ENCODE results near the gene RFC5. TPM values are rescaled to one million over a fixed set of nuclear protein-coding genes. Genes with fewer than 3 reads are reported as not detected.
A peak's percentile ranks its signal among the peaks of the same experiment; 100 is the strongest.

The RFC5 gene, protein sequence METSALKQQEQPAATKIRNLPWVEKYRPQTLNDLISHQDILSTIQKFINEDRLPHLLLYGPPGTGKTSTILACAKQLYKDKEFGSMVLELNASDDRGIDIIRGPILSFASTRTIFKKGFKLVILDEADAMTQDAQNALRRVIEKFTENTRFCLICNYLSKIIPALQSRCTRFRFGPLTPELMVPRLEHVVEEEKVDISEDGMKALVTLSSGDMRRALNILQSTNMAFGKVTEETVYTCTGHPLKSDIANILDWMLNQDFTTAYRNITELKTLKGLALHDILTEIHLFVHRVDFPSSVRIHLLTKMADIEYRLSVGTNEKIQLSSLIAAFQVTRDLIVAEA
- 10 to 100 TPM in 5 of 7 donors, 1 to 10 TPM in 2; 8.1 to 18.4 (median 12.6) TPM for total RNA-seq
- 10 to 100 TPM in 1 of 3 donors, 1 to 10 TPM in 2; 6.6 to 11.0 (median 9.1) TPM for polyA plus RNA-seq
- long read RNA-seq, donor 1, transcript RFC5-204 (11 exons, 1,655 nt): major isoform, 9 of 9 reads
- long read RNA-seq, donor 1, partial matches to known transcripts: 0 of 9 reads
- long read RNA-seq, donor 1, other reads (novel, unspliced or antisense): 0 of 9 reads
- long read RNA-seq, donor 2, partial matches to known transcripts: 5 of 7 reads
- long read RNA-seq, donor 2, other reads (novel, unspliced or antisense): 0 of 7 reads

DNA sequence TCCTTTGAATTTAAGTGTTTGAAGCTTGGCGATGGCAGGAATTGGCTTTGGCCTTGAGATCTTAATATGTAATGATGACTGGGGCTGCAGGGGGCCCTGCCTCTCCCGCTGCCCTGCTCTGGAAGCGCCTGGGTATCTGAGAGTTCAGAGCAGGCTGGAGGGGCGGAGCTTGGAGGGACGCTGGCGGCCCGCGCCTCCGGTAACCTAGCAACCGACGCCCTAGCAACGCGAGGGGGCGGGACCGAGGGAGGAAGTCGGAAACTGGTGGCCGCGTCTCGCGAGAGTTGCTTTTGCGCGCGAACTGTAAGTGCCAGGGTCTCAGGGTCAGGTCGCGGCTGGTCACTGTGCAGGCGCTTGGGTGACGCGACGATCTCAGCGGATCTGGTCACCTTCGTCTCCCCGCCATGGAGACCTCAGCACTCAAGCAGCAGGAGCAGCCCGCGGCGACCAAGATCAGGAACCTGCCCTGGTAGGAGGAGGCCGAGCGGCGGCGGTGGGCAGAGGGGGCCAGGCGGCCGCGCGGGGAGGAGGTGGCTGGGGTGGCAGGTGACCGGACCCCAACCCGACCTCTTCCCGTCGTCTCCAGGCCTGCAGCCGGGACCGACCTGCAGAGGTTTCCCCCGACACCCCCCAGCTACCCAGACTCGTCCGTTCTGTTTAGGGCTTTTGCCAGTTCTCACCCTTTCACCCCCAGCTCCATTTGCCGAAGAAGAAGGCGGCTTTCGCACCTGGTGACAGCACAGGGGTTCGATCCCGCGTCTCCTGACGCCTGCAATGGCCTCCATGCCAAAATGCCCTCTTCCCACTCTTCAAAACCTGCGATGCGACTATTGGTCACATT lies at the start of gene RFC5:
Gene RFC5 (plus strand): TSS at position 280 of the 841 bp plus-strand sequence. CDS start 125 bp downstream, at position 405.
- DNase-seq: peak; percentile 99
- peaks cover 0 to 30% (median 21%) of the 10 kb centered on the region in 6 donors for H3K4me1 ChIP-seq
- H3K27me3 ChIP-seq (replicated peaks in 1 of 7): no peaks in the 10 kb centered on the region
- TF ChIP-seq, protein P1, sequence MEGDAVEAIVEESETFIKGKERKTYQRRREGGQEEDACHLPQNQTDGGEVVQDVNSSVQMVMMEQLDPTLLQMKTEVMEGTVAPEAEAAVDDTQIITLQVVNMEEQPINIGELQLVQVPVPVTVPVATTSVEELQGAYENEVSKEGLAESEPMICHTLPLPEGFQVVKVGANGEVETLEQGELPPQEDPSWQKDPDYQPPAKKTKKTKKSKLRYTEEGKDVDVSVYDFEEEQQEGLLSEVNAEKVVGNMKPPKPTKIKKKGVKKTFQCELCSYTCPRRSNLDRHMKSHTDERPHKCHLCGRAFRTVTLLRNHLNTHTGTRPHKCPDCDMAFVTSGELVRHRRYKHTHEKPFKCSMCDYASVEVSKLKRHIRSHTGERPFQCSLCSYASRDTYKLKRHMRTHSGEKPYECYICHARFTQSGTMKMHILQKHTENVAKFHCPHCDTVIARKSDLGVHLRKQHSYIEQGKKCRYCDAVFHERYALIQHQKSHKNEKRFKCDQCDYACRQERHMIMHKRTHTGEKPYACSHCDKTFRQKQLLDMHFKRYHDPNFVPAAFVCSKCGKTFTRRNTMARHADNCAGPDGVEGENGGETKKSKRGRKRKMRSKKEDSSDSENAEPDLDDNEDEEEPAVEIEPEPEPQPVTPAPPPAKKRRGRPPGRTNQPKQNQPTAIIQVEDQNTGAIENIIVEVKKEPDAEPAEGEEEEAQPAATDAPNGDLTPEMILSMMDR (IDR thresholded peaks at IDR 0.05 in 8 of 11, conservative IDR thresholded peaks at IDR 0.05 in 3 of 11): peak in 4 of 11 experiments; percentile 24 to 37 (median 28)
- peak; percentile 71 to 87 (median 82) for TF ChIP-seq POLR2AphosphoS5 (IDR thresholded peaks at IDR 0.05)
- no peak for TF ChIP-seq POLR2A (IDR thresholded peaks at IDR 0.05)
- H3K36me3 ChIP-seq: peaks cover 0 to 34% (median 16%) of the 10 kb centered on the region in 6 donors
- 0% methylated on average over 33 to 61 of the region's 61 CpGs for WGBS, 5 donors
- H3K9me3 ChIP-seq: no peaks in the 10 kb centered on the region
- peak within 1 kb of the TSS; percentile 75 to 99 (median 92) for H3K4me3 ChIP-seq
- H3K27ac ChIP-seq: peak within 1 kb of the TSS in 7 of 8 donors; percentile 35 to 83 (median 67)
- intact Hi-C loops (cut with DNase I; ENCODE audit: low total_unique reads): no loop called here

DNA sequence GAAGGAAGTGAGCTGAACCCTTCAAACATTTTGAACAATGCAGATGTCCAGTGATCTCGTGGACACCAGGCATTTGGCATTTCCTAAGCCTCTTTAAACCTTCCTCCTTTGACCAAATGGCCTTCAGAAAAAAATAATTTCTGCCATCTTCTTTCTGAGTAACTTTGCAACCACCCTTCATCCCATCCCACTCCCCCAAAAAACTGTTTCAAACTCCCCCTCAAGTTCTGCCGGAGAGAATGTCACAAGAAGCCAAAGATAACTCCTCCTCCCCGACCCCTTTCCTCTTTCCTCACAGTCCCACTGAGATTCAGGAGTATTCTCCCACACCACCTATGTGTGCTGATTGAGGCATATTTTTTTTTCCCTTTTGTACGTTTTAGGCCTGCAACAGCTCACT lies 49.5 kb upstream of the RFC5 start:
- Histone ChIP-seq H3K27ac (no peak overlapping the region), H3K4me3 (no peak overlapping the region), H3K9me3 (peaks cover 0 to 21% (median 19%) of the 10 kb centered on the region in 8 donors), H3K27me3 (replicated peaks in 1 of 7) (peaks cover 0 to 69% (median 38%) of the 10 kb centered on the region in 7 donors), H3K4me1 (peaks cover 0 to 15% (median 9%) of the 10 kb centered on the region in 6 donors), H3K36me3 (no peaks in the 10 kb centered on the region)
- TF ChIP-seq POLR2A (IDR thresholded peaks at IDR 0.05) (no peak), POLR2AphosphoS5 (IDR thresholded peaks at IDR 0.05) (no peak)
- TF ChIP-seq, protein P1 (IDR thresholded peaks at IDR 0.05 in 8 of 11, conservative IDR thresholded peaks at IDR 0.05 in 3 of 11): no peak
- 28 to 37% (median 28%) methylated on average over 4 of the region's 4 CpGs for WGBS, 5 donors
- DNase-seq: no peak
- intact Hi-C loops (cut with DNase I; ENCODE audit: low total_unique reads): no loop called here

DNA sequence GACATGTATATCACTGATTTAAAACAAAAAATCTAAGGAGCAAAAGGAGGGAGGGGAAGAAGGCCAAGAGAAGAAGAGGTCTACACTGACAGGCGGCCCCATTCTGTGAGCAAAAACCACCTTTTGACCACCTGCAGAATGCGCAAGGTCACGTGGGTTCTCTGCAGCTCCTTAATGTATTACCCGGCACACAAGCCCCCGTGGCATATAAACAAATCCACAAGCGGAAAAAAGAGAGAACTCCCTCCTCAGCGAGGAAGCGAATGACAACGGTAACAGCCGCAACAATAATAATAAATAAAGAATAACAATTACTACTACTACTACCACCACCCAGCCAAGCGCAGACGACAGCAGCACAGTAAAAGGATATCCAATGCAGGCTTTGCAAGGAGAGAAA lies 49.0 kb upstream of the RFC5 start:
- intact Hi-C loops (cut with DNase I; ENCODE audit: low total_unique reads): no loop called here
- Histone ChIP-seq H3K4me3 (no peak overlapping the region), H3K4me1 (peaks cover 0 to 15% (median 9%) of the 10 kb centered on the region in 6 donors), H3K27me3 (replicated peaks in 1 of 7) (peaks cover 0 to 69% (median 38%) of the 10 kb centered on the region in 7 donors), H3K27ac (no peak overlapping the region), H3K9me3 (peaks cover 0 to 26% (median 21%) of the 10 kb centered on the region in 8 donors), H3K36me3 (no peaks in the 10 kb centered on the region)
- WGBS, 5 donors: 11 to 18% (median 16%) methylated on average over 12 of the region's 12 CpGs
- TF ChIP-seq, protein P1 (IDR thresholded peaks at IDR 0.05 in 8 of 11, conservative IDR thresholded peaks at IDR 0.05 in 3 of 11): no peak
- TF ChIP-seq POLR2AphosphoS5 (IDR thresholded peaks at IDR 0.05): no peak
- no peak for TF ChIP-seq POLR2A (IDR thresholded peaks at IDR 0.05)
- no peak for DNase-seq

Measured in spleen (tissue), 13 donors.